ENCODE measurements around the gene ZMYND19.

DNA sequence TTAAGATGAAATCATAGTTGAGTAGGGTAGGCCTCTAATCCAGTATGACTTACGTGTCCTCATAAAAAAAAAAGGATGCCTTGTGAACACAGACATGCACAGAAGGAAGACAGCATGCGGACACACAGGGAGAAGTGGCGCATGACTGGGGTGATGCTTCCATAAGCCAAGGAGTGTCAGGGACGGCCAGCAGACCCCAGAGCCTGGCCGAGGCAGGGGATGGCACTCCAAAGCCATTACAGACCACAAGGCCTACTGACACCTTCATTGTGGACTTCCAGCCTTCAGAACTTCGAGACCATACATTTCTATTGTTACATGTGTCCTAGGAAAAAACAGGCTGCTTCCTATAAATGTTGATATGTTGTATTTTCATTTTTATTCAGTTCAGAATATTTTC is 48.4 kb upstream of the ZMYND19 start:
- TF ChIP-seq GATA2 (IDR thresholded peaks at IDR 0.05; ENCODE audit: low read depth, low read length) (no peak), GATA3 (IDR thresholded peaks at IDR 0.05; ENCODE audit: low read depth, low read length) (no peak)

All from SH-SY5Y (cell line).